ENCODE results near the gene POU2AF3.

GRCh38 chr11:111264646-111265045 is 33.7 kb upstream of the POU2AF3 start:
- no peak for TF ChIP-seq CTCF (IDR thresholded peaks at IDR 0.05 in 2 of 3, conservative IDR thresholded peaks at IDR 0.05 in 1 of 3; ENCODE audit: borderline replicate concordance in 1 of 3, insufficient read depth in 1 of 3, low read depth in 2 of 3, low read length in 2 of 3)
- TF ChIP-seq FOSL1 (IDR thresholded peaks at IDR 0.05; ENCODE audit: low read depth) = no peak
- TF ChIP-seq TCF7L2 (IDR thresholded peaks at IDR 0.05; ENCODE audit: borderline replicate concordance, extremely low read depth, insufficient read depth, insufficient read length) = no peak
- TF ChIP-seq ELF1 (IDR thresholded peaks at IDR 0.05; ENCODE audit: borderline replicate concordance, low read depth) = no peak

Measured in HCT116 (cell line).